Osteocyte (in vitro differentiated cells): ENCODE data around the gene FAT2. TPM values are rescaled to one million over a fixed set of nuclear protein-coding genes. Genes with fewer than 3 reads are reported as not detected.

Experiments
- DNase-seq: peaks from one replicate; pipeline ENCODE4 v3.0.0; 2021; ENCODE audit warnings: mixed read lengths; ENCODE audit not compliant: unreplicated experiment; ENCODE audit errors: extremely low spot score
- H3K27ac Mint-ChIP-seq: one replicate; pipeline ENCODE4 v1.8.0; 2021; ENCODE audit warnings: mild to moderate bottlenecking, mixed read lengths; ENCODE audit not compliant: unreplicated experiment
- H3K27me3 Mint-ChIP-seq: one replicate; pipeline ENCODE4 v1.8.0; 2021; ENCODE audit warnings: mixed read lengths; ENCODE audit not compliant: unreplicated experiment
- H3K36me3 Mint-ChIP-seq: one replicate; pipeline ENCODE4 v1.8.0; 2021; ENCODE audit warnings: mixed read lengths; ENCODE audit not compliant: unreplicated experiment
- H3K4me1 Mint-ChIP-seq: one replicate; pipeline ENCODE4 v1.8.0; 2021; ENCODE audit warnings: mixed read lengths; ENCODE audit not compliant: unreplicated experiment
- H3K4me3 Mint-ChIP-seq: one replicate; pipeline ENCODE4 v1.8.0; 2021; ENCODE audit warnings: mild to moderate bottlenecking, moderate library complexity, mixed read lengths; ENCODE audit not compliant: unreplicated experiment
- H3K9me3 Mint-ChIP-seq: one replicate; pipeline ENCODE4 v1.8.0; 2021; ENCODE audit warnings: mixed read lengths; ENCODE audit not compliant: unreplicated experiment
- total RNA-seq: library from RNA; stranded (reverse); gene quantifications from 2 replicates; pipeline ENCODE4 v1.2.1, GENCODE V29; 2021
- TF ChIP-seq, protein P1 (sequence below): fragments of 200-600 bp; sonication (generic); IDR thresholded peaks from 2 replicates; pipeline ENCODE4 v1.5.0; 2021; ENCODE audit warnings: antibody characterized with exemption, mild to moderate bottlenecking, moderate library complexity

The FAT2 gene
- total RNA-seq, 1 donor from 2014 or later, result 30.1 TPM

- TF ChIP-seq, protein P1, sequence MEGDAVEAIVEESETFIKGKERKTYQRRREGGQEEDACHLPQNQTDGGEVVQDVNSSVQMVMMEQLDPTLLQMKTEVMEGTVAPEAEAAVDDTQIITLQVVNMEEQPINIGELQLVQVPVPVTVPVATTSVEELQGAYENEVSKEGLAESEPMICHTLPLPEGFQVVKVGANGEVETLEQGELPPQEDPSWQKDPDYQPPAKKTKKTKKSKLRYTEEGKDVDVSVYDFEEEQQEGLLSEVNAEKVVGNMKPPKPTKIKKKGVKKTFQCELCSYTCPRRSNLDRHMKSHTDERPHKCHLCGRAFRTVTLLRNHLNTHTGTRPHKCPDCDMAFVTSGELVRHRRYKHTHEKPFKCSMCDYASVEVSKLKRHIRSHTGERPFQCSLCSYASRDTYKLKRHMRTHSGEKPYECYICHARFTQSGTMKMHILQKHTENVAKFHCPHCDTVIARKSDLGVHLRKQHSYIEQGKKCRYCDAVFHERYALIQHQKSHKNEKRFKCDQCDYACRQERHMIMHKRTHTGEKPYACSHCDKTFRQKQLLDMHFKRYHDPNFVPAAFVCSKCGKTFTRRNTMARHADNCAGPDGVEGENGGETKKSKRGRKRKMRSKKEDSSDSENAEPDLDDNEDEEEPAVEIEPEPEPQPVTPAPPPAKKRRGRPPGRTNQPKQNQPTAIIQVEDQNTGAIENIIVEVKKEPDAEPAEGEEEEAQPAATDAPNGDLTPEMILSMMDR, result no peak
- Mint-ChIP-seq H3K9me3 (no peaks in the 10 kb centered on the region), H3K36me3 (peaks cover 16% of the 10 kb centered on the region), H3K4me1 (no peaks in the 10 kb centered on the region), H3K27me3 (peaks cover 7% of the 10 kb centered on the region), H3K4me3 (no peak overlapping the region), H3K27ac (no peak overlapping the region)
- DNase-seq, result no peak
Measured at GRCh38 chr5:151556806-151557205, 34.3 kb downstream of the FAT2 start.

DNA sequence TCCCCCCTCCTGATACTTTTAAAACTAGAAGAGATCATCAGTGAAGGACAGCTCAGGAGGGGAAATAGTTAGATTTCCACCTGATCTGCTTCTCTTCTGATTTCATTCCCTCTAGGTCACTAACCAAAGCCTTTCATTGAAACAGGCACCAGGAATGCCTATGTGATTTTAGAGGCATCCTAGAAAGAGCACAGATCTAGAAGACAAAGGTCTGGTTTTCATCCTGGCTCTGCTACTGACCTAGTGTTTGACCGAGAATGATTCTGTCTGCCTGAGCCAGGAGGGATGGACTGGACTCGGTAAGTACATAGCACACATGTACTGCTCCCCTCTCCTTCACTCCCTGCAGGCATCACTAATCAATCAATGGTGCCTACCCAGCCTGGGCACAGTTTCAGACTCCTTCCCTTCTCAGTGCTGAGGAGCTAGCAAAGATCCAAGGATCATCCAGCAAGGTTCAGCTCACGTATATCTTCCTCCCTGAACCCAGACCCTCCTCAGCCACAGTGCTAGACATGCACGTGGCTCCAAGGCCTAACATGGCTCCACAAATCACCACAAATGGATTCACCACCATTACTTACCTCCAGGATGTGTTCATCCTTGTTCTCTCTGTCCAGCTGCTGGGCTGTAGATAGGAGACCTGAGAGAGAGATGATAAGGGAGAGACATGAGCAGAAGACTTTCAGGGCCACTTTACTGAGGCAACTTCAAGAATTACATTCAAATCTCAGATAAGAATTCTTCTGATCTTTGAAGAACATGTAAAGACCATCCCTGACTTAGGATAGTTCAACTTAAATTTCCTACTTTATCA, 35.2 kb downstream of the FAT2 start:
- Mint-ChIP-seq H3K4me3 (no peak overlapping the region), H3K27ac (no peak overlapping the region), H3K9me3 (no peaks in the 10 kb centered on the region), H3K36me3 (peaks cover 22% of the 10 kb centered on the region), H3K4me1 (no peaks in the 10 kb centered on the region), H3K27me3 (peaks cover 7% of the 10 kb centered on the region)
- no peak for DNase-seq
- TF ChIP-seq, protein P1, result no peak

- no peak for DNase-seq
- H3K9me3 Mint-ChIP-seq, result no peaks in the 10 kb centered on the region
- no peak overlapping the region for H3K4me3 Mint-ChIP-seq
- H3K4me1 Mint-ChIP-seq, result no peaks in the 10 kb centered on the region
- H3K36me3 Mint-ChIP-seq, result peaks cover 27% of the 10 kb centered on the region
- no peak overlapping the region for H3K27ac Mint-ChIP-seq
- TF ChIP-seq, protein P1, result no peak
- H3K27me3 Mint-ChIP-seq, result peaks cover 7% of the 10 kb centered on the region
Measured at GRCh38 chr5:151553695-151554094, 37.4 kb downstream of the FAT2 start.

GRCh38 chr5:151553130-151553670, 37.9 kb downstream of the FAT2 start:
- TF ChIP-seq, protein P1, result no peak
- no peak for DNase-seq
- no peaks in the 10 kb centered on the region for H3K9me3 Mint-ChIP-seq
- no peak overlapping the region for H3K4me3 Mint-ChIP-seq
- no peaks in the 10 kb centered on the region for H3K4me1 Mint-ChIP-seq
- no peak overlapping the region for H3K27ac Mint-ChIP-seq
- peaks cover 7% of the 10 kb centered on the region for H3K27me3 Mint-ChIP-seq
- peaks cover 27% of the 10 kb centered on the region for H3K36me3 Mint-ChIP-seq

DNA sequence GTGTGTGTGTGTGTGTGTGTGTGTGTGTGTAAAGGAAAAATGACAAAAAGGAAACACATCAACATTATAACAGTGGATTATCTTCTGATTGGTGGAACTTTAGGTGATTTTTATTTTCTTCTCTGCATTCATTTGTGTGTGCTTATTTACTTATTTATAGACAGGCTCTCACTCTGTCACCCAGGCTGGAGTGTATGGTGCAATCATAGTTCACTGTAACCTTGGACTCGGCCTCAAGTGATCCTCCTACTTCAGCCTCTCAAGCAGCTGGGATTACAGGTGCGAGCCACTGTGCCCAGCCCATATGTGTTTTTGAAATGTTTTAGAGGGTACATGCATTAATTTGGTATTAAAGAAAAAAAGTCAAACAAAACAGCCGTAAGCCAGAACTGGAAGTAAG, 39.1 kb downstream of the FAT2 start:
- TF ChIP-seq, protein P1, result no peak
- Mint-ChIP-seq H3K4me3 (no peak overlapping the region), H3K4me1 (no peaks in the 10 kb centered on the region), H3K9me3 (no peaks in the 10 kb centered on the region), H3K27ac (no peak overlapping the region), H3K27me3 (peaks cover 11% of the 10 kb centered on the region), H3K36me3 (peaks cover 26% of the 10 kb centered on the region)
- DNase-seq, result no peak
